ENCODE measurements around the gene PDE8A.
"Not testable (repeated sequence)": the region's sequence is repeated elsewhere in the genome, so short reads cannot be mapped to it uniquely, and the experiment has no call there.

The PDE8A gene

GRCh38 chr15:85128621-85129020 is 147.0 kb downstream of the PDE8A start:
- no peak for DNase-seq (ENCODE audit: low spot score)

GRCh38 chr15:85129881-85130280 is 148.2 kb downstream of the PDE8A start:
- no peak for DNase-seq (ENCODE audit: low spot score)

- no peak for DNase-seq (ENCODE audit: low spot score)
Measured at GRCh38 chr15:85131915-85132314, 150.3 kb downstream of the PDE8A start.

- DNase-seq (ENCODE audit: low spot score): no peak
Measured at GRCh38 chr15:85133709-85134108, 152.1 kb downstream of the PDE8A start.

GRCh38 chr15:85137489-85138168 is 156.0 kb downstream of the PDE8A start:
- DNase-seq (ENCODE audit: low spot score): no peak

GRCh38 chr15:85139391-85139790 is 157.7 kb downstream of the PDE8A start:
- no peak for DNase-seq (ENCODE audit: low spot score)

- DNase-seq (ENCODE audit: low spot score): no peak
Measured at GRCh38 chr15:85141726-85142125, 160.1 kb downstream of the PDE8A start.

- peak; percentile 74 for DNase-seq (ENCODE audit: low spot score)
Measured at GRCh38 chr15:85142312-85142711, 160.7 kb downstream of the PDE8A start.

GRCh38 chr15:85149465-85150129 is 167.9 kb downstream of the PDE8A start:
- no peak for DNase-seq (ENCODE audit: low spot score)

GRCh38 chr15:85150130-85150480 is 168.4 kb downstream of the PDE8A start:
- peak; percentile 86 for DNase-seq (ENCODE audit: low spot score)

GRCh38 chr15:85151145-85151544 is 169.5 kb downstream of the PDE8A start:
- no peak for DNase-seq (ENCODE audit: low spot score)

- DNase-seq (ENCODE audit: low spot score): peak; percentile 58
Measured at GRCh38 chr15:85151861-85152260, 170.2 kb downstream of the PDE8A start.

GRCh38 chr15:85154061-85154460 is 172.4 kb downstream of the PDE8A start:
- DNase-seq (ENCODE audit: low spot score): no peak

GRCh38 chr15:85155360-85155759 is 173.7 kb downstream of the PDE8A start:
- no peak for DNase-seq (ENCODE audit: low spot score)

- no peak for DNase-seq (ENCODE audit: low spot score)
Measured at GRCh38 chr15:85155857-85156256, 174.2 kb downstream of the PDE8A start.

GRCh38 chr15:85157344-85157743 is 175.7 kb downstream of the PDE8A start:
- DNase-seq (ENCODE audit: low spot score): no peak

- DNase-seq (ENCODE audit: low spot score): no peak
Measured at GRCh38 chr15:85162237-85162636, 180.6 kb downstream of the PDE8A start.

GRCh38 chr15:85164841-85165466 is 183.3 kb downstream of the PDE8A start:
- no peak for DNase-seq (ENCODE audit: low spot score)

- no peak for DNase-seq (ENCODE audit: low spot score)
Measured at GRCh38 chr15:85167568-85167967, 185.9 kb downstream of the PDE8A start.

GRCh38 chr15:85168642-85169173 is 187.1 kb downstream of the PDE8A start:
- DNase-seq (ENCODE audit: low spot score): no peak

GRCh38 chr15:85171736-85172135 is 190.1 kb downstream of the PDE8A start:
- no peak for DNase-seq (ENCODE audit: low spot score)

GRCh38 chr15:85172846-85173490 is 191.3 kb downstream of the PDE8A start:
- DNase-seq (ENCODE audit: low spot score): no peak

- DNase-seq (ENCODE audit: low spot score): not testable (repeated sequence)
Measured at GRCh38 chr15:85173630-85174029, 192.0 kb downstream of the PDE8A start.

Measured in COLO829 (cell line).